ENCODE results near the gene FREM1. TPM values are rescaled to one million over a fixed set of nuclear protein-coding genes. Genes with fewer than 3 reads are reported as not detected.

Gene FREM1
- total RNA-seq, 1 donor from 2014 or later, result 57.5 TPM

GRCh38 chr9:14811844-14812243, 98.4 kb downstream of the FREM1 start:
- no peak overlapping the region for H3K4me3 Mint-ChIP-seq
- H3K4me1 Mint-ChIP-seq, result peaks cover 7% of the 10 kb centered on the region
- no peak for TF ChIP-seq CTCF (conservative IDR thresholded peaks at IDR 0.05)
- no peaks in the 10 kb centered on the region for H3K9me3 Mint-ChIP-seq
- DNase-seq (ENCODE audit: low read depth, low spot score), result no peak
- H3K36me3 Mint-ChIP-seq (ENCODE audit: low read depth), result peaks cover 31% of the 10 kb centered on the region
- H3K27me3 Mint-ChIP-seq (ENCODE audit: low read depth), result no peaks in the 10 kb centered on the region
- H3K27ac Mint-ChIP-seq (ENCODE audit: unreplicated experiment), result no peak overlapping the region

- Mint-ChIP-seq H3K27ac (ENCODE audit: unreplicated experiment) (no peak overlapping the region), H3K4me3 (no peak overlapping the region), H3K36me3 (ENCODE audit: low read depth) (peaks cover 51% of the 10 kb centered on the region), H3K9me3 (peaks cover 3% of the 10 kb centered on the region), H3K4me1 (no peaks in the 10 kb centered on the region), H3K27me3 (ENCODE audit: low read depth) (no peaks in the 10 kb centered on the region)
- no peak for TF ChIP-seq CTCF (conservative IDR thresholded peaks at IDR 0.05)
- no peak for DNase-seq (ENCODE audit: low read depth, low spot score)
These were observed 103.2 kb downstream of the FREM1 start for GRCh38 chr9:14806941-14807520.

- TF ChIP-seq CTCF (conservative IDR thresholded peaks at IDR 0.05), result no peak
- DNase-seq (ENCODE audit: low read depth, low spot score), result no peak
- Mint-ChIP-seq H3K27me3 (ENCODE audit: low read depth) (no peaks in the 10 kb centered on the region), H3K4me1 (no peaks in the 10 kb centered on the region), H3K36me3 (ENCODE audit: low read depth) (peaks cover 28% of the 10 kb centered on the region), H3K27ac (ENCODE audit: unreplicated experiment) (no peak overlapping the region), H3K9me3 (no peaks in the 10 kb centered on the region), H3K4me3 (no peak overlapping the region)
These were observed 111.2 kb downstream of the FREM1 start for GRCh38 chr9:14799030-14799429.

- H3K27ac Mint-ChIP-seq (ENCODE audit: unreplicated experiment), result no peak overlapping the region
- no peaks in the 10 kb centered on the region for H3K4me1 Mint-ChIP-seq
- no peak overlapping the region for H3K4me3 Mint-ChIP-seq
- H3K36me3 Mint-ChIP-seq (ENCODE audit: low read depth), result peaks cover 31% of the 10 kb centered on the region
- DNase-seq (ENCODE audit: low read depth, low spot score), result no peak
- no peak for TF ChIP-seq CTCF (conservative IDR thresholded peaks at IDR 0.05)
- H3K9me3 Mint-ChIP-seq, result no peaks in the 10 kb centered on the region
- no peaks in the 10 kb centered on the region for H3K27me3 Mint-ChIP-seq (ENCODE audit: low read depth)
These were observed 112.8 kb downstream of the FREM1 start for GRCh38 chr9:14797435-14797834.

- Mint-ChIP-seq H3K27ac (ENCODE audit: unreplicated experiment) (no peak overlapping the region), H3K36me3 (ENCODE audit: low read depth) (peaks cover 43% of the 10 kb centered on the region), H3K4me1 (no peaks in the 10 kb centered on the region), H3K4me3 (no peak overlapping the region), H3K27me3 (ENCODE audit: low read depth) (no peaks in the 10 kb centered on the region), H3K9me3 (no peaks in the 10 kb centered on the region)
- no peak for DNase-seq (ENCODE audit: low read depth, low spot score)
- TF ChIP-seq CTCF (conservative IDR thresholded peaks at IDR 0.05), result no peak
These were observed 116.8 kb downstream of the FREM1 start for GRCh38 chr9:14793389-14793788.

Measured in neural crest cell (in vitro differentiated cells).